HG02588 (cell line): ENCODE results near the gene TAF4.
"Not testable (repeated sequence)": the region's sequence is repeated elsewhere in the genome, so short reads cannot be mapped to it uniquely, and the experiment has no call there.

Source experiments
- ATAC-seq: cut with Tn5 transposase; IDR thresholded peaks from one replicate; pipeline ENCODE4 v1.9.1; 2021; ENCODE audit warnings: mild to moderate bottlenecking, moderate library complexity; ENCODE audit not compliant: unreplicated experiment

The TAF4 gene

GRCh38 chr20:61980647-61981583, 84.8 kb downstream of the TAF4 start:
- ATAC-seq: no peak

- ATAC-seq: no peak
These were observed 85.7 kb downstream of the TAF4 start for GRCh38 chr20:61979701-61980635.

GRCh38 chr20:61979090-61979489, 86.6 kb downstream of the TAF4 start:
- no peak for ATAC-seq

GRCh38 chr20:61978491-61978890, 87.2 kb downstream of the TAF4 start:
- ATAC-seq: no peak

- no peak for ATAC-seq
These were observed 88.3 kb downstream of the TAF4 start for GRCh38 chr20:61977419-61977786.

- ATAC-seq: no peak
These were observed 88.8 kb downstream of the TAF4 start for GRCh38 chr20:61976644-61977418.

- ATAC-seq: no peak
These were observed 89.4 kb downstream of the TAF4 start for GRCh38 chr20:61976263-61976643.

GRCh38 chr20:61975407-61976129, 90.1 kb downstream of the TAF4 start:
- no peak for ATAC-seq

GRCh38 chr20:61974357-61974665, 91.4 kb downstream of the TAF4 start:
- no peak for ATAC-seq

GRCh38 chr20:61973515-61974356, 91.9 kb downstream of the TAF4 start:
- no peak for ATAC-seq

GRCh38 chr20:61972636-61973508, 92.8 kb downstream of the TAF4 start:
- ATAC-seq: no peak

GRCh38 chr20:61971595-61971994, 94.1 kb downstream of the TAF4 start:
- not testable (repeated sequence) for ATAC-seq

- ATAC-seq: no peak
These were observed 95.3 kb downstream of the TAF4 start for GRCh38 chr20:61970357-61970756.

GRCh38 chr20:61969806-61970205, 95.9 kb downstream of the TAF4 start:
- ATAC-seq: no peak

GRCh38 chr20:61968932-61969331, 96.7 kb downstream of the TAF4 start:
- ATAC-seq: no peak

GRCh38 chr20:61968036-61968810, 97.5 kb downstream of the TAF4 start:
- no peak for ATAC-seq

- no peak for ATAC-seq
These were observed 98.4 kb downstream of the TAF4 start for GRCh38 chr20:61967300-61967699.
